Measurements from ENCODE around the gene SNAPC1. TPM values are rescaled to one million over a fixed set of nuclear protein-coding genes. Genes with fewer than 3 reads are reported as not detected.

Gene SNAPC1
- total and polyA plus RNA-seq, 2 of the 13 experiments (the other 11 are each of a cell fraction or from before 2014, with no cell fraction given), result 2.6 to 8.5 TPM

- TF ChIP-seq DNMT1 (CRISPR knock-in tag; IDR thresholded peaks at IDR 0.05), result no peak
- TF ChIP-seq ZSCAN30 (CRISPR knock-in tag; IDR thresholded peaks at IDR 0.05), result no peak
- no peak for TF ChIP-seq ZNF781 (CRISPR knock-in tag; IDR thresholded peaks at IDR 0.05; ENCODE audit: borderline replicate concordance, not compliant biosample characterization)
- no peak for TF ChIP-seq PAX8 (CRISPR knock-in tag; IDR thresholded peaks at IDR 0.05; ENCODE audit: borderline replicate concordance)
- no peak for TF ChIP-seq KMT2B (CRISPR knock-in tag; IDR thresholded peaks at IDR 0.05)
- no peak for TF ChIP-seq DBP (CRISPR knock-in tag; IDR thresholded peaks at IDR 0.05; ENCODE audit: not compliant biosample characterization)
- no peak for TF ChIP-seq NONO (IDR thresholded peaks at IDR 0.05)
- TF ChIP-seq NONO (CRISPR knock-in tag; conservative IDR thresholded peaks at IDR 0.05), result no peak
- TF ChIP-seq CEBPB (IDR thresholded peaks at IDR 0.05; ENCODE audit: borderline replicate concordance, low read depth, low read length), result no peak
- no peak for TF ChIP-seq FLYWCH1 (CRISPR knock-in tag; IDR thresholded peaks at IDR 0.05)
- no peak for TF ChIP-seq ZFYVE20 (CRISPR knock-in tag; IDR thresholded peaks at IDR 0.05; ENCODE audit: borderline replicate concordance, low read depth)
- TF ChIP-seq HNRNPK (IDR thresholded peaks at IDR 0.05; ENCODE audit: low read depth, low read length, poor library complexity, severe bottlenecking), result no peak
- no peak for TF ChIP-seq BRCA1 (CRISPR knock-in tag; IDR thresholded peaks at IDR 0.05)
- TF ChIP-seq ARID2 (CRISPR knock-in tag; IDR thresholded peaks at IDR 0.05; ENCODE audit: borderline replicate concordance), result no peak
- TF ChIP-seq FOXK2 (IDR thresholded peaks at IDR 0.05), result no peak
- TF ChIP-seq CREM (IDR thresholded peaks at IDR 0.05), result no peak
- no peak for TF ChIP-seq CREM (CRISPR knock-in tag; IDR thresholded peaks at IDR 0.05)
- no peaks in the 10 kb centered on the region for H3K79me2 ChIP-seq (ENCODE audit: insufficient read depth, low read length)
- H3K36me3 ChIP-seq (replicated peaks in 1 of 2; ENCODE audit: control insufficient read depth in 1 of 2, insufficient read depth in 2 of 2, low read length in 2 of 2), result no peaks in the 10 kb centered on the region
- in situ Hi-C loops (cut with HindIII; ENCODE audit: extremely low pct_ligation_motif_present, low pct_unique_long_range_greater_than_20kb), result loop anchor here (5.0 to 25.0 kb wide), 2 partner anchors 380 to 550 kb away; partner anchors contain the start of gene TMEM30B
- ATAC-seq (no peak), FAIRE-seq (no peak), DNase-seq (ENCODE audit: low spot score) (no peak)
- H2AFZ ChIP-seq (ENCODE audit: low read length), result no peak overlapping the region
- H3K9ac ChIP-seq (ENCODE audit: insufficient read depth, low read depth, low read length), result no peak overlapping the region
- H3K27ac ChIP-seq (ENCODE audit: extremely low read length, insufficient read depth, low read length), result no peak overlapping the region
- intact Hi-C loops (cut with micrococcal nuclease; ENCODE audit: unreplicated experiment), result loop anchor here (1.0 to 10.0 kb wide), 5 partner anchors 302 to 568 kb away; no protein-coding TSS in a partner anchor
- ChIA-PET CTCF (ENCODE audit: low intra/inter-chr PET ratio, low total read pairs) (interaction anchor here (1.7 to 3.7 kb wide), 2 partner anchors 375 to 380 kb away, joined by 26 to 62 read pairs; no protein-coding TSS in a partner anchor), POLR2A (no interaction called here)
- H3K27me3 ChIP-seq (ENCODE audit: control insufficient read depth in 1 of 2, insufficient read depth in 2 of 2, low read length in 2 of 2), result no peaks in the 10 kb centered on the region
- H3K4me1 ChIP-seq (ENCODE audit: insufficient read depth, low read length), result no peaks in the 10 kb centered on the region
- BruUV-seq (replicated peaks), result no TSS peak
- H3K4me3 ChIP-seq (replicated peaks in 1 of 3; ENCODE audit: insufficient read depth in 1 of 3, low read depth in 2 of 3, low read length in 3 of 3), result no peak overlapping the region
- H4K20me1 ChIP-seq (ENCODE audit: insufficient read depth, low read length), result no peaks in the 10 kb centered on the region
- WGBS (ENCODE audit: low lambda C conversion rate), result 83% methylated on average over 1 of the region's 1 CpG
- no peak overlapping the region for H3K4me2 ChIP-seq (ENCODE audit: low read depth, low read length)
- H3K9me3 ChIP-seq (ENCODE audit: low read length), result no peaks in the 10 kb centered on the region
Measured at GRCh38 chr14:61836807-61837206, 74.6 kb downstream of the SNAPC1 start.
